Loucy (cell line): ENCODE measurements around the gene ARHGAP15.

Experiments used
- EZH2phosphoT487 ChIP-seq: fragments of 200-600 bp; IDR thresholded peaks from 2 replicates; pipeline ENCODE4 v1.6.1; 2018; ENCODE audit warnings: antibody characterized with exemption, mild to moderate bottlenecking, moderate library complexity, borderline replicate concordance
- TF ChIP-seq, protein P1 (sequence below): fragments of 200-600 bp; sonication (generic); conservative IDR thresholded peaks from 2 replicates; pipeline ENCODE4 v1.5.1; 2014; ENCODE audit warnings: mild to moderate bottlenecking, antibody characterized with exemption, low read length

DNA sequence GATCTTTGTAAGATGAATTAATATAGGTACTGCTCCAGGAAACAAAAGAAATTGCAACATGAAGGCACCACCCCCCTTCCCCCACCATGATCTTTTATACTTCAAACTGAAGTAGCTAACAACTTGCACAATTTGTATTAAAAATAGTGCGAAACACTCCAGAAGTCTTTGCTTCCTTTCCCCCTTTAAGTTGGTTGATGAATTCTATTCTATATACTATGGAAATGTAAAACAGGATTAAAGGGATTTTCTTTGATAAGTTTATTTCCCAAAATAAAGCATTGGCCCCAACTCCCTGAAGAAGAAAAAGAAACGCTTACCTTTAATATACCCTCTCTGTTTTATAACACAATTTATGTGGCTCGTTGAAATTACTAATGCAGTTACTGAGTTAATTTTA, 227.1 kb downstream of the ARHGAP15 start:
- TF ChIP-seq, protein P1, sequence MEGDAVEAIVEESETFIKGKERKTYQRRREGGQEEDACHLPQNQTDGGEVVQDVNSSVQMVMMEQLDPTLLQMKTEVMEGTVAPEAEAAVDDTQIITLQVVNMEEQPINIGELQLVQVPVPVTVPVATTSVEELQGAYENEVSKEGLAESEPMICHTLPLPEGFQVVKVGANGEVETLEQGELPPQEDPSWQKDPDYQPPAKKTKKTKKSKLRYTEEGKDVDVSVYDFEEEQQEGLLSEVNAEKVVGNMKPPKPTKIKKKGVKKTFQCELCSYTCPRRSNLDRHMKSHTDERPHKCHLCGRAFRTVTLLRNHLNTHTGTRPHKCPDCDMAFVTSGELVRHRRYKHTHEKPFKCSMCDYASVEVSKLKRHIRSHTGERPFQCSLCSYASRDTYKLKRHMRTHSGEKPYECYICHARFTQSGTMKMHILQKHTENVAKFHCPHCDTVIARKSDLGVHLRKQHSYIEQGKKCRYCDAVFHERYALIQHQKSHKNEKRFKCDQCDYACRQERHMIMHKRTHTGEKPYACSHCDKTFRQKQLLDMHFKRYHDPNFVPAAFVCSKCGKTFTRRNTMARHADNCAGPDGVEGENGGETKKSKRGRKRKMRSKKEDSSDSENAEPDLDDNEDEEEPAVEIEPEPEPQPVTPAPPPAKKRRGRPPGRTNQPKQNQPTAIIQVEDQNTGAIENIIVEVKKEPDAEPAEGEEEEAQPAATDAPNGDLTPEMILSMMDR, result no peak
- TF ChIP-seq EZH2phosphoT487, result no peak
